Astrocyte of the spinal cord (primary cell): Measurements from ENCODE around the gene ZNF112.
"Not testable (repeated sequence)": the region's sequence is repeated elsewhere in the genome, so short reads cannot be mapped to it uniquely, and the experiment has no call there.

Source experiments
- DNase-seq: peaks from one replicate; pipeline ENCODE4 v3.0.0; 2011; ENCODE audit warnings: low read depth, low spot score
- H3K4me3 ChIP-seq: 2 replicates; pipeline ENCODE4 v1.5.1; 2011; ENCODE audit warnings: low read depth, mild to moderate bottlenecking, low read length, moderate library complexity
- CTCF ChIP-seq: IDR thresholded peaks from 2 replicates; pipeline ENCODE4 v1.5.1; 2012; ENCODE audit warnings: low read depth, mild to moderate bottlenecking, low read length, inconsistent platforms
- in situ Hi-C: cut with HindIII; loops from 2 replicates; pipeline ENCODE4 v1.10.0; 2017; ENCODE audit warnings: low sequenced_read_pairs

The ZNF112 gene

GRCh38 chr19:44356383-44357111 lies at the start of gene ZNF112:
Gene ZNF112, minus strand, starts transcription at chr19:44356680. Its CDS starts 16,141 bp downstream, at chr19:44340539.
- DNase-seq: peak; percentile 91
- no peak for TF ChIP-seq CTCF
- peak within 1 kb of the TSS; percentile 76 for H3K4me3 ChIP-seq
- in situ Hi-C loops: no loop called here

- DNase-seq: peak; percentile 96
- H3K4me3 ChIP-seq: peak within 1 kb of the TSS; percentile 67
- no peak for TF ChIP-seq CTCF
- in situ Hi-C loops: no loop called here
These were observed 44.9 kb upstream of the ZNF112 start, which contains the start of gene ZNF285 for GRCh38 chr19:44401139-44402115. Gene ZNF285, minus strand, starts transcription at chr19:44401608. Its CDS starts 4,395 bp downstream, at chr19:44397213.

- DNase-seq, in situ Hi-C loops, H3K4me3 ChIP-seq: not testable (repeated sequence)
These were observed 32.8 kb upstream of the ZNF112 start for GRCh38 chr19:44389268-44389667.

GRCh38 chr19:44374789-44375188 lies 18.3 kb upstream of the ZNF112 start:
- TF ChIP-seq CTCF: no peak
- no peak overlapping the region for H3K4me3 ChIP-seq
- in situ Hi-C loops: no loop called here

GRCh38 chr19:44371815-44372480 lies 15.5 kb upstream of the ZNF112 start:
- no peak for TF ChIP-seq CTCF
- DNase-seq: no peak
- H3K4me3 ChIP-seq: no peak overlapping the region
- in situ Hi-C loops: no loop called here

More at GRCh38 chr19:44374789-44375188, 18.3 kb upstream of the ZNF112 start:
- DNase-seq: no peak

- peak; percentile 15 for DNase-seq
- in situ Hi-C loops: no loop called here
- no peak for TF ChIP-seq CTCF
- H3K4me3 ChIP-seq: peak overlapping the region; percentile 5
These were observed 10.5 kb upstream of the ZNF112 start for GRCh38 chr19:44367024-44367423.
